Measurements from ENCODE around the gene CCDC34. TPM values are rescaled to one million over a fixed set of nuclear protein-coding genes. Genes with fewer than 3 reads are reported as not detected.

Gene CCDC34
- total and polyA plus RNA-seq, 2 of the 4 experiments (the other 2 are of a cell fraction): 2.5 to 4.5 TPM

- no peak for DNase-seq
These were observed 45.3 kb upstream of the CCDC34 start for GRCh38 chr11:27408246-27408800.

More at GRCh38 chr11:27408246-27408800, 45.3 kb upstream of the CCDC34 start:
- Histone ChIP-seq H3K14ac (replicated peaks; ENCODE audit: low read depth, low read length) (no peak overlapping the region), H3K4me2 (ENCODE audit: low read depth, low read length) (no peak overlapping the region), H2BK15ac (ENCODE audit: low read depth, low read length) (no peak overlapping the region), H2BK120ac (ENCODE audit: low read depth, low read length) (no peak overlapping the region), H4K8ac (ENCODE audit: low read depth in 2 of 2, low read length in 2 of 2) (no peak overlapping the region), H3K56ac (ENCODE audit: extremely low read depth, insufficient read depth, low read length) (no peak overlapping the region), H3K79me1 (ENCODE audit: low read depth in 1 of 2, low read length in 2 of 2) (no peaks in the 10 kb centered on the region), H3K27ac (ENCODE audit: insufficient read depth, low read length) (no peak overlapping the region), H3K4me1 (ENCODE audit: control insufficient read depth, insufficient read depth, low read length) (no peaks in the 10 kb centered on the region), H2BK20ac (ENCODE audit: low read depth, low read length) (no peak overlapping the region), H2BK5ac (ENCODE audit: low read depth, low read length, poor library complexity, severe bottlenecking) (no peak overlapping the region), H3K23ac (ENCODE audit: low read depth, low read length) (no peak overlapping the region), H3K18ac (ENCODE audit: low read depth, low read length) (no peak overlapping the region), H3K36me3 (ENCODE audit: control insufficient read depth, insufficient read depth, low read length) (no peaks in the 10 kb centered on the region), H3K9ac (ENCODE audit: low read depth, low read length) (no peak overlapping the region), H2AFZ (replicated peaks; ENCODE audit: low read length, poor library complexity) (no peak overlapping the region), H3K9me3 (ENCODE audit: control insufficient read depth, insufficient read depth, low read length) (no peaks in the 10 kb centered on the region), H4K5ac (ENCODE audit: low read depth, low read length) (no peak overlapping the region), H3K27me3 (ENCODE audit: control insufficient read depth, insufficient read depth, low read length) (no peaks in the 10 kb centered on the region), H4K91ac (ENCODE audit: insufficient read depth, low read depth, low read length) (no peak overlapping the region), H4K20me1 (ENCODE audit: insufficient read depth, low read length) (no peaks in the 10 kb centered on the region), H2AK5ac (ENCODE audit: low read depth, low read length) (no peak overlapping the region), H3K9me1 (ENCODE audit: insufficient read depth, low read length) (no peaks in the 10 kb centered on the region), H3K4ac (ENCODE audit: low read depth, low read length) (no peak overlapping the region), H3K4me3 (ENCODE audit: insufficient read depth, low read depth, low read length) (no peak overlapping the region), H2AK9ac (replicated peaks; ENCODE audit: low read depth, low read length, poor library complexity) (no peak overlapping the region)
- ChIA-PET CTCF (no interaction called here), POLR2A (ENCODE audit: unreplicated experiment) (no interaction called here)
- no CpG with 5 or more reads among the region's 2 CpGs for WGBS, 2 experiments (ENCODE audit: extremely low coverage in 2 of 2, insufficient read length in 1 of 2)
- ATAC-seq (ENCODE audit: low read depth): no peak
- BruUV-seq (replicated peaks): no TSS peak
- in situ Hi-C loops (cut with MboI; ENCODE audit: low sequenced_read_pairs): no loop called here
- TF ChIP-seq RCOR1 (IDR thresholded peaks at IDR 0.05; ENCODE audit: insufficient replicate concordance, low read length) (no peak), CHD1 (IDR thresholded peaks at IDR 0.05; ENCODE audit: low read depth, low read length) (no peak), RFX5 (IDR thresholded peaks at IDR 0.05; ENCODE audit: low read depth, low read length) (no peak), MAFK (IDR thresholded peaks at IDR 0.05; ENCODE audit: low read depth, low read length) (no peak), BHLHE40 (IDR thresholded peaks at IDR 0.05; ENCODE audit: low read depth, low read length) (no peak)
- dilution Hi-C loops (cut with HindIII; ENCODE audit: low sequenced_read_pairs, unreplicated experiment): no loop called here
- intact Hi-C loops (cut with micrococcal nuclease): no loop called here

Data from IMR-90 (cell line).